ENCODE results near the gene PTGDR2. TPM values are rescaled to one million over a fixed set of nuclear protein-coding genes. Genes with fewer than 3 reads are reported as not detected.
A peak's percentile ranks its signal among the peaks of the same experiment; 100 is the strongest.

The PTGDR2 gene
- total RNA-seq, 1 experiment from 2014 or later: not detected

DNA sequence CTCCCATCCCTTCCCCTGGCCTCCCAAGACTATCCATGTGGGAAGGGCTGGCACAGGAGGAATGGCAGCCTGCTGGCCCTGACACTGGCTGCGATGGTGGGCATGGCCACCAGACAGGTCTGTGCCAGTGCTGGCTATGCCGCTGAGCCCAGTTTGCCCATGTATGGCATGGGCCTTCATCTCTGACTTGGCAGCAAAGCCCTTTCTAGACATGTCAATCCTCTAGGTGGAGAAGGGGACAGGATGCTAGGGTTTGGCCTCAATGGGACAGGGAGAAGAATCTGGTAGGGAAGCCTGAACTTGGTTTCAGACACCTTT, 20.4 kb upstream of the PTGDR2 start:
- no peak for DNase-seq (ENCODE audit: low read depth, low spot score)
- in situ Hi-C loops (cut with HindIII; ENCODE audit: low pct_unique_long_range_greater_than_20kb, low sequenced_read_pairs): no loop called here

DNA sequence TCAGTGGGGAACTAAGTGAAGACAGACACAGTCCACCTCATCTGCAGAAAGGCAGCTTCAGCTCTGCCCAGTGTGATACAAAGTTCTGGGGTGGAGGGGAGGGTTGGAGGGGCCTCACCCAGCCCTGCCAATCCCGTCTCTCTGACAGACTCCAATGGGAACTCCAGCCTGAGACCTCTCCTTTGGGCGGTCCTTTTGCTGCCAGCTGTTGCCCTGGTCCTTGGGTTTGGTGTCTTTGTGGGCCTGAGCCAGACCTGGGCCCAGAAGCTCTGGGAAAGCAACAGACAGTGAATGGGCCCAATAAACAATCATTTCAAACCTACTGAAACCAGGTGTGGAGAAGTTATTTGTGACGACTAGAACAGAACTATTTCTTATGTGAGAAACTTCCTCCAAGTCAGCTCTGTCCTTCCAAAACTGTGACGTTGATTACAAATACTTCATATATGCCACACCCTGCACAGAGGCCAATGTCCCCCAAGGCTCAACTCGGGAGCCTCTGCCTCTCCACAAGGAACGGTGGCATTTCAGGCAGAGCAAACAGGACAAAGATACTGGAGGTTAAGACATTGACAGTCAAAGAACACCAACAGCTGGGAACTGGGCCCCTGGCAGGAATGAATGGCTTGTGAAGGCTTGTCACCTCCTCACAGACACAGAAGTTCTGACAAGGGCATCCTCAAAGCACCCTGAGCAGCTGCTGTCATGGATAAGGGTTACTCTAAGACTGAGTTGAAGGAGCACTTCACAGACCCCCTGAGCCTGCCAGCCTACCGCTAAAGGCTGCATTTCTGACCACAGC, 19.8 kb upstream of the PTGDR2 start:
- in situ Hi-C loops (cut with HindIII; ENCODE audit: low pct_unique_long_range_greater_than_20kb, low sequenced_read_pairs): no loop called here
- DNase-seq (ENCODE audit: low read depth, low spot score): no peak

DNA sequence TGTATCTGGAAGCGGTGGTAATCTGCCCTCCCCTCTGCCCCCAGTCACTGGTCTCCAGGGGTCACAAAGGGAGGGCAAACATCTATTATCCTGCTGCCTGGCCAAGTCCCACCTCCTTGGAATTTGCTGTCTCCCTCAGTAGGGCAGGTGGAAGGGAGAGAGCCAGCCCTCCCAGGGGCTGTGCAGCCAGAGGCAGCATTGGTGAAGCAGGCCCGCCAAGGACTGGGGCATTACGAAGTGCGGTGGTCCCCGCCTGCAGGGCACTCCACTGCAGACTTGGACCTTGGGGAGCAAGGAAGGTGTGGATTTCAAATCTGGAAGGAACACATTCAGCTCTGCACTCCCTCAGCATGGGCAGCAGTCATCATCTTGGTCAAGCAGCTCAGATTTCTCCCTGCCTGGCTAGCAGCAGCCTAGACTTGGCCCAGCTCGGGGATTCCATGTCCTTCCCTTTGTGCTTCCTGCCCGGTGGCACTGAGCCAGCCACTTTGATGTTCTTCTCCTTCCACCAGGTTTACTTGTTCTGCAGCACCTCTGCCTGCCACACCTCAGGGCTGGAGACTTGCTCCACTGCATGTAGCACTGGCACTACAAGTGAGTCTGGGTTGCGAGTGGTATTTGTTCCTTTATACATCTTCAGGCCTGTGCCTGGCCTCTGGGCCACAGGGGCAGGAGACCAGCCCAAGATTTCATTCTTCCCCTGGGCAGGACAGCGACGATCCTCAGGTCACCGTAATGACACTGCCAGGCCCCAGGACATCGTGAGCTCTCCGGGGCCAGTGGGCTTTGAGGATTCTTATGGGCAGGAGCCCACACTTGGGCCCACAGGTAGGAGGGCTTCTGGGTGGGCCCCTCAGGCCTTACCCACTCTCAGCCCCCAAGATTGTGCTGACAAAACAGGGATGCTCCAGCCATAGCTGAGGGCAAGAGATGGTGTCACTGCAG, 18.9 kb upstream of the PTGDR2 start:
- in situ Hi-C loops (cut with HindIII; ENCODE audit: low pct_unique_long_range_greater_than_20kb, low sequenced_read_pairs): no loop called here
- DNase-seq (ENCODE audit: low read depth, low spot score): no peak

DNA sequence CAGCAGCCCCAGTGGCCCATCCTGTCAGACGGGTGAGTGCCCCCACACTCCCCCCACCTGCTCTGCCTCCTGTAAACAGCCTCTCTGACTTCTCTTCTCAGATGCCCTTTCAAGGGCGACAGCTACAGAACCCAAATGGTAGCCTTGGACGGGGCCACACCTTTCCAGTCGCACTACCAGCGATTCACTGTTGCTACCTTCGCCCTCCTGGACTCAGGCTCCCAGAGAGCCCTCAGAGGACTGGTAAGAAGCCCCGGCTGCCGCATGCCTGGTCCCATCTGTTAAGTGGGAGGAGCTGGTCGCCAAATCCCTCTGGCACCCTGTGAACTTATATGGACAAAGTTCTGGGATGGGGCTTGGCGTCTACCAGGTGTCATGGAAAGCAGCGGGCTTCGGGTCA, 17.8 kb upstream of the PTGDR2 start:
- DNase-seq (ENCODE audit: low read depth, low spot score): no peak
- in situ Hi-C loops (cut with HindIII; ENCODE audit: low pct_unique_long_range_greater_than_20kb, low sequenced_read_pairs): no loop called here

DNA sequence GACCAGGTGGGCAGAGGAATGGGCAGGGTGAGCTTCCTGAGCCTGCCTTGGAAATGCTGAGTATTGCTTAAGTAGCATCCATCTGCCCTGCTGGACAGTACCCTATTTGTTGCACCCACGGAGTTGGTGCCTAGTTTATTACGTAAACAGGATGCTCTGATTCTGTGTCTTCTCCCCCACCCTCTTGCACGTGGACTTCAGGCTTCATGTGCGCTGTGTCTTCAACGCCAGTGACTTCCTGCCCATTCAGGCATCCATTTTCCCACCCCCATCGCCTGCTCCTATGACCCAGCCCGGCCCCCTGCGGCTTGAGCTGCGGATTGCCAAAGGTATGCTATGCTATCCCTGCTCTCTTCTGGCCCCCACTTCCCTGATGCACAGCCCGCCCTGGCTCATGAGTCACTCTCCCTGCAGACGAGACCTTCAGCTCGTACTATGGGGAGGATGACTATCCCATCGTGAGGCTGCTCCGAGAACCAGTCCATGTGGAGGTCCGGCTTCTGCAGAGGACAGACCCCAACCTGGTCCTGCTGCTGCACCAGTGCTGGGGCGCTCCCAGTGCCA, 17.3 kb upstream of the PTGDR2 start:
- in situ Hi-C loops (cut with HindIII; ENCODE audit: low pct_unique_long_range_greater_than_20kb, low sequenced_read_pairs): no loop called here
- DNase-seq (ENCODE audit: low read depth, low spot score): peak; percentile 1

DNA sequence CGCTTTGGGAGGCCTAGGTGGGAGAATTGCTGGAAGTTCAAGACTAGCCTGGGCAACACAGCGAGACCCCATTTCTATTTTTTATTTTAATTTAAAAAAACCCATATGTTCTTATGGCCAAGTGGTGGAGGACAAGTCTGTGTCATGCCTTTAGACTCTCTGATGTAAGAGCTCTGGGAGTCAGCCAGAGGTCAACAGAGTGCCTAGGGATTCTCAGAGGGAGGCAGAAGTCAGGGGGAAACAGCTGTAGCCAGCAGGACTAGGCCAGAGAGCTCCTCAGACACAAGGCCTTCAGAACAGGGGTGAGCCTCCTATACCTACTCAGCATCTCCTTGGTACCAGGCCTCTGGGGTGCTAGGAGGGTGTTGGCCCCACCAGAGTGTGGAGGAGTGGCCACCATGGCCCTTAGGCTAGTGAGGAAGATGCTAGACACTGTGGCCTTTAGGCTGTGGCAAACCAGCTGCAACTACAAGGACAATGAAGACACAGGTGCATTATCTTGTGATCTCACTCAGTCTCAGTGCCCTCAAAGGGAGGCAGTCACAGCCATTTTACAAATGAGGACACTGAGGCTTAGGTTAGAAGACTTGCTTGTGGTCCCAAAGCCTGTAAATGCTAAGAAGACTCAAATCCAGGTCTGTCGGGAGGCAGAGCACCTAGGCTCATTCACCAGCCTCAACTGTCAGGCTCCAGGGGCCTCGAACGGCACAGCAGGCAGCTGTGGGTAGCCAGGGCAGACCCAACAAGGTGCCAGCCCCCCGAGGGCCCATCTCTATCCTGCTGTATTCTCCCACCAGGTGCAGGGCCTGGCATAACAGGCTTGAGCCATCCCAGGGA, 16.6 kb upstream of the PTGDR2 start:
- in situ Hi-C loops (cut with HindIII; ENCODE audit: low pct_unique_long_range_greater_than_20kb, low sequenced_read_pairs): no loop called here
- no peak for DNase-seq (ENCODE audit: low read depth, low spot score)

DNA sequence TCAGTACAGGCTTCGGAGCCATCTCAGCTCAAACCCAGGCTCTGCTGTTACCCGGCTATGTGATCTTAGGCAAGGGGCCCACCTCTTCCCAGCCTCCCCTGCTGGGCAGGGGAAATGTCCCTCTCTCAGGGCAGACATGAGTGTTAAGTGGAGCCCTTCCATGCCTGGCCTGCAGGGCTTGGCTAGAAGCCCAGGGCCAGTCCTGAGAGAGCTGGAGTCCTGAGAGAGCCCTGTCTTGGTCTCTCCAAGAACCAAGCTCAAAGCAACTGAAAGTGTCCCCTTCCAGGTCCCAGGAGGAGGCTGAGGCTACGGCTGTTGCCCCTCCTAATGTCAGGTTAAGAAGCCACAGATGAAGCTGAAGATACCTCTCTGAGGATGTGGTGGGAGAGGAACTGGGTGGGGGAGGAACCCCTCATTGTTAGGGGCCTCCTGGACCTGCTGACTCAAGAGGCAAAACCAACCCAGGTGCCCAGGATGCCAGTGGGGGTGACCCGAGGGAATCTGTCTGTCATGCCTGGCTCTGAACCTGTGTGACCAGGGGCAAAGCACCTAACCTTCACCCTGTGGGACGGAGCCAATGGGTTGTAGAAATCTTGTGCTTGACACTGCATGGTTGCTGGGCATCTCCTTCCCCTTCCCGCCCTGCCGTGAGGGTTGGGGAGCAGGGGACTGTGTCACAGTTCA, 15.8 kb upstream of the PTGDR2 start:
- in situ Hi-C loops (cut with HindIII; ENCODE audit: low pct_unique_long_range_greater_than_20kb, low sequenced_read_pairs): no loop called here
- no peak for DNase-seq (ENCODE audit: low read depth, low spot score)

DNA sequence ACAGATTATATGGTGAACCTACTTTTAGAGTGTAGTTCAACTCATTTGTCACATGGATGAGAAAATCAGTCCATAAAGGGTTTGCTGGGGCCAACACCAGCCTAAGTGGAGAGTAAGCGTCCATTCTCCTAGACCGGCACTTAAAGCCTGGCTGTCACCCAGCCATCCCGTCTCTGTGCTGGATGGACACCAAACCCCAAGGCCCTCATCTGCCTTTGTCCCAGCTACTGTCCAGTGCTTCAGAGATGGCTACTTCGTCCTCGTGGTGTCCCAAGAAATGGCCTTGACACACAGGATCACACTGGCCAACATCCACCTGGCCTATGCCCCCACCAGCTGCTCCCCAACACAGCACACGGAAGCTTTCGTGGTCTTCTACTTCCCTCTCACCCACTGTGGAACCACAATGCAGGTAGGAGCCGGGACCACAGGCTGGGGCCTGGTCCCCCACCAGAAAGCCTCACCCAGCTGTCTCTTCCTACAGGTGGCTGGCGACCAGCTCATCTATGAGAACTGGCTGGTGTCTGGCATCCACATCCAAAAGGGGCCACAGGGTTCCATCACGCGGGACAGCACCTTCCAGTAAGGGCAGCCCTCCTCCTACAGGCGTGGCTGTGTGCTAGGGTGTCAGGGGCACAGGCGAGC, 15.1 kb upstream of the PTGDR2 start:
- no peak for DNase-seq (ENCODE audit: low read depth, low spot score)
- in situ Hi-C loops (cut with HindIII; ENCODE audit: low pct_unique_long_range_greater_than_20kb, low sequenced_read_pairs): no loop called here

DNA sequence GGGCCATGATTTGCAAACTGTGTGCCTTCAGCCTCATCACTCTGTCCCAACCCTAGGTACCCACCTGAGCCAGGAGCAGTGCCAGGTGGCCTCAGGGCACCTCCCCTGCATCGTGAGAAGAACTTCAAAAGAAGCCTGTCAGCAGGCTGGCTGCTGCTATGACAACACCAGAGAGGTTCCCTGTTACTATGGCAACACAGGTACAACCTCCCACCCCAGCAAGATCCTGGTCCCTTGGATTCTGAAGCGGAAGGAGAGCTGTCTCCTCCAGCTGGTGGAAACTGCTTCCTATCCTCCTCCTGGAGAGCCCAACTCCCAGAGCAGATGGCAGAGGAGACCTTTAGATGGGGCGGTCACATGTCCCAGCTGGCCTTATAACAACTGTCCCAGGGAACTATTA, 14.5 kb upstream of the PTGDR2 start:
- in situ Hi-C loops (cut with HindIII; ENCODE audit: low pct_unique_long_range_greater_than_20kb, low sequenced_read_pairs): no loop called here

DNA sequence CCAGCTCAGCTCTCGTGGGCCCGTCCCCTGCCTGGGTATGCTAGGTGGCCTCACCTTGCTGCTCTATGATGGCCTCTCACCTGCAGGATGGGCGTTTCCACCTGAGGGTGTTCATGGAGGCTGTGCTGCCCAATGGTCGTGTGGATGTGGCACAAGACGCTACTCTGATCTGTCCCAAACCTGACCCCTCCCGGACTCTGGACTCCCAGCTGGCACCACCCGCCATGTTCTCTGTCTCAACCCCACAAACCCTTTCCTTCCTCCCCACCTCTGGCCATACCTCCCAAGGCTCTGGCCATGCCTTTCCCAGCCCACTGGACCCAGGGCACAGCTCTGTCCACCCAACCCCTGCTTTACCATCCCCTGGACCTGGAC, 13.7 kb upstream of the PTGDR2 start:
- DNase-seq (ENCODE audit: low read depth, low spot score): no peak
- in situ Hi-C loops (cut with HindIII; ENCODE audit: low pct_unique_long_range_greater_than_20kb, low sequenced_read_pairs): no loop called here

More for the DNA sequence above, 14.5 kb upstream of the PTGDR2 start:
- DNase-seq (ENCODE audit: low read depth, low spot score): no peak

DNA sequence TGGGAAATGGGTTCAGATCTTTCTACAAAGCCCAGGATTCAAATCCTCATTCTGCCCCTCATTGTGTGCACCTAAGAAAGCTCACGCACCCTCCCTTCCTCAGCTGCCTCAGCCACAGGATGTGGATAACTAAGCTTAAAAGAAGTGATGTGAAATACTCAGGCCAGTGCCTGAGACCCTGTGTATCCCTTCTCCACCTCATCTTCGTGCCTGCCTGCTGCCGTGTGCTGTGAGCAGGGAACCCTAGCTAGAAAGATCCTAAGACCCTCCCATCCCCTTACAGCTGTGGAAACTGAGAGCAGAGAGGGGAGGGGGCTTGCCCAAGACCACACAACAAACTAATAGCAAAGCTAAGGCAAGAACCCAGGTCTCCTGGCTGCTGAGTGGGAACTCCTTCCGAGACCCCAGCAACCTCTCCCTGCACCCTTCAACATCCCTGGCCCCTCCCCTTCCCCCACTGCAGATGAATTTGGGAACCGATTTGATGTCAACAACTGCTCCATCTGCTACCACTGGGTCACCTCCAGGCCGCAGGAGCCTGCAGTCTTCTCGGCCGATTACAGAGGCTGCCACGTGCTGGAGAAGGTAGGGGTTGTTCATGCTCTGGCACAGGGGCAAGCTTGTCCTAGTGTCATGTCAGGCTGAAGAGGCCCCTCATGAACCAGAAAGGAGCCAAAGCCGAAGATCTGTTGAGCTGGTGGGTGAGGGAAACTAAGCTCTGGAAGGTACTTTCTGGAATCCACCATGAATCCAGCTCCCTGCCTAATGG, 13.1 kb upstream of the PTGDR2 start:
- DNase-seq (ENCODE audit: low read depth, low spot score): no peak
- in situ Hi-C loops (cut with HindIII; ENCODE audit: low pct_unique_long_range_greater_than_20kb, low sequenced_read_pairs): no loop called here

DNA sequence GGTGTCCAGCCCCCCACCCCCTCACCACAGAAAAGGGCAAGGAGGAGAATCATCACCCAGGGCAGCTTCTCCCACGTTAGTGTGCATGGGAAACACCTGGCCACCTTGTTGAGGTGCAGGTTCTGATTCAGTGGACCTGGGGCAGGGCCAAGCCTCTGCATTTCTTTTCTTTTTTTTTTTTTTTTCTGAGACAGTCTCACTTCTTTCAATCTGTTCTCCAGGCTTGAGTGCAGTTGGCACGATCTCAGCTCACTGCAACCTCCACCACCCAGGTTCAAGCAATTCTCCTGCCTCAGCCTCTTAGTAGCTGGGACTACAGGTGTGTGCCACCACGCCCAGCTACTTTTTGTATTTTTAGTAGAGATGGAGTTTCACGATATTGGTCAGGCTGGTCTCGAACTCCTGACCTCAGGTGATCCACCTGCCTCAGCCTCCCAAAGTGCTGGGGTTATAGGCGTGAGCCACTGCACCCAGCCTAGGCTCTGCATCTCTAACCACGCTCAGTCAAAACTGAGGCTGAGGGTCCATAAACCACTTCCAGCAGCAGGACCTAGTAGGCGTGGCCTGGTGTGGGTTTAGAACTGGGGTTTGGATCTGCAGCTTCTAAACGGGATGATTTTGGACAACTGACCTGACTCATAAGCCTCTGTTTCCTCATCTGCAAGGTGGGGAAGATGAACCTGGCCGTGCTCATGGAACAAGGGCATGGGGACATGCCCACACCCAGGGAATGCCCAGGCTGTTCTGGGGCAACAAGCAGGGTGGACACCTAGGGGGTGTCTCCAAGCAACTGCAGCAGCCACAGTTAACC, 12.3 kb upstream of the PTGDR2 start:
- DNase-seq (ENCODE audit: low read depth, low spot score): no peak
- in situ Hi-C loops (cut with HindIII; ENCODE audit: low pct_unique_long_range_greater_than_20kb, low sequenced_read_pairs): no loop called here

DNA sequence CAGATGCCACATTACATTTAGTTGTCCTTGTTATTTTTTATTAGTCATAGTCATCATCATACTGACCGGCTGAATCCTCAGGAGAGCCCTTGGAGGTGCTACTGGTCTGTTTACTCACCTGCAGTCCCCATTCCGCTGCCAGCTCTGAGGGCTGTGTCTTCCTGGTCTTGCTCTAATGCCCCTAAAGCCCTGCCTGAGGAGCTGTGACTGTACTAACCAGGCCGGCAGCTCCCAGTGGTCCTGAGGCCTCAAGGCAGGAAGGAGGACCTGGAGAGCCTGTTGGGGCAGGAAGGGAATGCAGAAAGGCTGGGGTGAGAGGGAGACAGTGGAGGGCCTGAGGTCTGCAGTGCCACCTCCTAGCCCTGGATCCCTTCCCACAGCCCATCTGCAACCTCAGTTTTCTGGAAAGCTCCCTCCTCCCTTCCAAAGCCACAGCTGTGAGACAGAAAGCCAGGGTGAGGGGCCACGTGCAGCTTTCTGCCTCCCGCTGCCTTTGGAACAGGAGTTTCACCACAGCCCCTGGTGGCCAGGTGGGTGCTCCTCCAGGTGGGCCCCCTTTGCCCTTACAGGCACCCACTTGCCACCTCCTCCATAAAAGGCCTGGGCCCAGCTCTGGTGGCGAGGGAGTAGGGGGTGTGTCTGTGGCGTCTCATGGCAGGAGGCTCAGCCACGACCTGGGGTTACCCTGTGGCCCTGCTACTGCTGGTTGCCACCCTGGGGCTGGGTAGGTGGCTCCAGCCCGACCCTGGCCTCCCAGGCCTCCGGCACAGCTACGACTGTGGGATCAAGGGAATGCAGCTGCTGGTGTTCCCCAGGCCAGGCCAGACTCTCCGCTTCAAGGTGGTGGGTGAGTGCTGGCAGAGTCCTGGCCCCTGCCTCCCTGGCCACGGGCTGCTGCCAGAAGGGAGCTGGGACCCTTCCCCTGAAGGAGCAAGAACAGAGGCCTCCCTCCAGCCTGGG, 11.4 kb upstream of the PTGDR2 start, which contains the start of gene ZP1:
ZP1 (plus strand) TSS at position 632 of the 960 bp plus-strand sequence; CDS start at position 652, 20 bp downstream.
- in situ Hi-C loops (cut with HindIII; ENCODE audit: low pct_unique_long_range_greater_than_20kb, low sequenced_read_pairs): no loop called here
- no peak for DNase-seq (ENCODE audit: low read depth, low spot score)

DNA sequence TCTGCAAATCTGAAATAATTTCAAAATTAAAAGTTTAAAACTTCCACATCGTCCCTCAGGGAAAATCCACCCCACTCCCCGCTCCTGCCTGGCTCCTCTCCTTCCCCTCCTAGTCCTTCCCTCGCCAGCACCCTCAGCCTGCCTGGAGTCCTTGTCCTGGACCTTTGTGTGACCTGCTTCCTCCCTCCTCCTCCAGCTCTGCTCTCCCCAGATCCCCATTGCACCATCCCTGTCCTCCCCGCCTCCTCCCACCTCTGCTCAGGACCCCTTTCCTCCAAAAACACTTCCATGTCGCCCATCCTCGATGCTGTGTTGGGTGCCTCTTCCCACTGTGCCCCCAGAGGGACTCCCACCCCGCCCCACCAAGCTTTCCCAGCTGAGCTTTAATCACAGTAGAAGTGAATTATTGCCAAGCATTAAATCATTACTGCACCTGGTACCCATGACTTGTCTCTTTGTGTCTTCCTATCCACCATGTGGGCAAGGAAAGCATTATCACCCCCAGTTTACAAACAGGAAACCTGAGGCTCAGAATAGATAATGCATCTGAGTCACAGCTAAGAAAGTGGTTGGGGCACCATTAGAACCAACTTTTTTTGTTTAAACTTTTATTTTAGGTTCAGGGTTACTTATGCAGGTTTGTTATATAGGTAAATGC, 9.2 kb upstream of the PTGDR2 start:
- in situ Hi-C loops (cut with HindIII; ENCODE audit: low pct_unique_long_range_greater_than_20kb, low sequenced_read_pairs): no loop called here
- no peak for DNase-seq (ENCODE audit: low read depth, low spot score)

Measured in SK-MEL-5 (cell line).